Femur (tissue), 1 donor: ENCODE data around the gene BMP2K.
"Not testable (repeated sequence)": the region's sequence is repeated elsewhere in the genome, so short reads cannot be mapped to it uniquely, and the experiment has no call there.

ENCODE experiments used
- DNase-seq: peaks from one replicate; pipeline ENCODE4 v3.0.0-alpha.2; 2017

The BMP2K gene

GRCh38 chr4:78796526-78796925 lies 20.4 kb downstream of the BMP2K start:
- DNase-seq = no peak

- no peak for DNase-seq
Observed at GRCh38 chr4:78797777-78798284, 21.7 kb downstream of the BMP2K start.

- DNase-seq = no peak
Observed at GRCh38 chr4:78799551-78800495, 23.7 kb downstream of the BMP2K start.

DNA sequence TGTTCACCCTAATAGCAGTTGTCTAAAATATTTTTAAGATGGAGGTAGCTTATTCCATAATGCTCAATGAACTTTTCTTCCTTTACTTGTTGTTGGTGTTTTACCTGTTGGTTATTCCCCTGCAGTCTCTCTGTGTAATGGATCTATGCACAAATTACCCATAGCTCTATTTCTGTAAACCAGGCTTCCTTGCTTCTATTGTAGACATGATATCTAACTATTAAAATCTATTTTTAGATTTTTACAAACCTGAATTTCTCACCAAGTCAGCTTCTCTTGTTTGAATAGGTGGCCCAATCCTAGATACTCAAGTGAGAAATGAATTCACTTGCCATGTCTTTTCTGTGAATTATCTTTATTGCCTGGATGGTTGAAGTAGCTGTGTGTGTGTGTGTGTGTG lies 24.8 kb downstream of the BMP2K start:
- DNase-seq = no peak

GRCh38 chr4:78803983-78804382 lies 27.8 kb downstream of the BMP2K start:
- no peak for DNase-seq

DNA sequence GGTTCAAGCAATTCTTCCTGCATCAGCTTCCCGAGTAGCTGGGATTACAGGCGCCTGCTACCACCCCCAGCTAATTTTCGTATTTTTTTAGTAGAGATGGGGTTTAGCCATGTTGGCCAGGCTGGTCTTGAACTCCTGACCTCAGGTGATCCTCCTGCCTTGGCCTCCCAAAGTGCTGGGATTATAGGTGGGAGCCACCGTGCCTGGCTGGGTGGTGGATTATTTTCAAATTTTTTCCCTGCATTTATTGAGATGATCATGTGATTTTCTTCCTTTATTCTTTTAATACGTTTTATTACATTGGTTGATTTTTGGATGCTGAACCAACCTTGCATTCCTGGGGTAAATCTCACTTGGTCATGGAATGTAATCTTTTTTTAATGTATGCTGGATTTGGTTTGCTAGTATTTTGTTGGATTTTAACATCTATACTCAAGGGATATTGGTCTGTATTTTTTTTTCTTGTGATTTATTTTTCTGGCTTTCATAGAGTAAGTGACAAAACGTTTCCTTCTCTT lies 30.9 kb downstream of the BMP2K start:
- DNase-seq = no peak

GRCh38 chr4:78809295-78809694 lies 33.1 kb downstream of the BMP2K start:
- no peak for DNase-seq

- DNase-seq = no peak
Observed at GRCh38 chr4:78809928-78810835, 34.0 kb downstream of the BMP2K start.

GRCh38 chr4:78811034-78811433 lies 34.9 kb downstream of the BMP2K start:
- no peak for DNase-seq

GRCh38 chr4:78818530-78819079 lies 42.5 kb downstream of the BMP2K start:
- no peak for DNase-seq

DNA sequence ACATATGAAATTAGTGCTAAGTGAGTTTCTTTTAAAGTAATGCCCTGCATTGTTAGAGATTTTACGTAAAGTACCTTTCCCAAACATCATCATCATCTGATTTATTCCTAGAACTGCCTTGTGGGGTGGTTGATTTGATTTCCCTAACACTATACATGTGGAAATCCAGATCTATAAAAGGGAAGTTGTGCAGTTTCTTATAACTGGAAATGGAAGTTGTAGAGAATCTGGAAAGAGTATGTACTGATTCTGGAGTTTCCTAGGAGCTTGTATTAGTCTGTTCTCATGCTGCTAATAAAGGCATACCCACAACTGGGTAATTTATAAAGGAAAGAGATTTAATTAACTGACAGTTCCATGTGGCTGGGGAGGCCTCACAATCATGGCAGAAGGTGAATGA lies 47.9 kb downstream of the BMP2K start:
- DNase-seq = no peak

- DNase-seq = no peak
Observed at GRCh38 chr4:78827191-78827590, 51.0 kb downstream of the BMP2K start.

DNA sequence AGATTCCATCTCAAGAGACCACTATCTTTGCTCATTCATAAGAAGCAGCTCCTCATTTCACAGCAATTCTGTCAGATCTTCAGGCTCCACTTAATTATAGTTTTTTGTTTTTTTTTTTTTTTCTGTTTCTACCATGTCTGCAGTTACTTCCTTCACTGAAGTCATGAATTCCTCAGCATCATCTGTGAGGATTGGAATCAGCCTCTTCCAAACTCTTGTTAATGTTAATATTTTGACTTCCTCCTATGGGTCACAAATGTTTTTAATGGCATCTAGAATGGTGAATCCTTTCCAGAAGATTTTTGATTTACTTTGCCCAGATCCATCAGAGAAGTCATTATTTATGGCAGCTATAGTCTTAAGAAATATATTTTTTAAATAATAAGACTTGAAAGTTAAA lies 53.1 kb downstream of the BMP2K start:
- no peak for DNase-seq

DNA sequence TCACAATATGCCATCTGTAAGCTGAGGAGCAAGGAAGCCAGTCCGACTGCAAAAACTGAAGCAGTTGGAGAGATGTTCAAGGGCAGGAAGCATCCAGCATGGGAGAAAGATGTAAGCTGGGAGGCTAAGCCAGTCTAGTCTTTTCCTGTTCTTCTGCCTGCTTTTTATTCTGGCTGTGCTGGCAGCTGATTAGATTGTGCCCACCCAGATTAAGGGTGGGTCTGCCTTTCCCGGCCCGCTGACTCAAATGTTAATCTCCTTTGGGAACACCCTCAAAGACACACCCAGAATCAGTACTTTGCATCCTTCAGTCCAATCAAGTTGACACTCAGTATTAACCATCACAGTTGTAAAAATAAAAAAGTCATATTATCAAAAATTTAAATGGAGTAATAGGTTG lies 63.5 kb downstream of the BMP2K start:
- not testable (repeated sequence) for DNase-seq

GRCh38 chr4:78840286-78840685 lies 64.1 kb downstream of the BMP2K start:
- not testable (repeated sequence) for DNase-seq

- DNase-seq = no peak
Observed at GRCh38 chr4:78845472-78845871, 69.3 kb downstream of the BMP2K start.

GRCh38 chr4:78846258-78846657 lies 70.1 kb downstream of the BMP2K start:
- DNase-seq = no peak

DNA sequence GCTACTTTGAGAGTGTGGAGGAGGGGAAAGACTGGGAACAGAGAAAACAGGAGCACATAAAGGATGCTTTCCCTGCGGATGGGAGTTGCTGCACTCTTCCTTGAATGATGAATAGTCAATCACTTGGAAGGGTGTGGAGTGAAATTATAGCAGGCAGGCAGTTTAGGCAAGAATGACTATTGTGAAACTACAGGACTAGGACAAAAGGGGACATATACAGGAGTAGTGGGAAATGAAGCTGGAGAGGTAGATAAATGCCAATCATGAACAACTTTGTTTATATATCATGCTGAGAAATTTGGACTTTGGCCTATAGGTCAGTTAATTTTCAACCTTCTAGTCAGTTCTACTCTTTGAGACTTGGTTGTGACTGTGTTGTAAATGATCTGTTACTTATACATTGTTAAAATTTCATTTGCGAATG lies 86.2 kb downstream of the BMP2K start:
- no peak for DNase-seq

DNA sequence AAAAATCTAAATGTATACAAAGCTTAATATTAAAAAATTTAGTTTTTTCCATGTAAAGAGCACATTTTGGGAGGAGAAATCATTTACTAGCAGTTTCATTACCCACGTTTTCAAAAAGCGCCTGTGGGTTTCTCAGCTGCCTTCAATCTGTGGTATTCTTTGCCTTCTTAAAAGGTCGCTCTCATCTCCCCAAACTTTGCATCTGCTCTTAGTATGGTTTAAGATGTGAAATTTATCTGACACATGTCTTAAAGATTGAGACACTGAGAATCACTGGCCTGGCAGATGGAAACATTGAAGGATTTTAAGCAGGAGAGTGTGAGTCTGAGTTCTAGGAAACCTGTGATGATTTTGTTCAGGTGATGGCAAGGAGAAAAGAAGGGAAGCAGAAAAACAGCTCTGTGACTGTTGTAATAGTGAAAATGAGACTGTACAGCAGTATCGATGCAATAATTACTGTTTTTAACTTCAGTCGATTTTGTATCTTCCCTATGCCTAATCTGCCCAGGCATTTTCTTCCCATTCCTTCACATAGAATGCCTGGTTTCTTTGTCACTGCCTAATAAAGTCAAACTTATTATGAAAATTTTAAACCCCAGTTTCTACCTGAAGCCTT lies 87.2 kb downstream of the BMP2K start:
- no peak for DNase-seq

DNA sequence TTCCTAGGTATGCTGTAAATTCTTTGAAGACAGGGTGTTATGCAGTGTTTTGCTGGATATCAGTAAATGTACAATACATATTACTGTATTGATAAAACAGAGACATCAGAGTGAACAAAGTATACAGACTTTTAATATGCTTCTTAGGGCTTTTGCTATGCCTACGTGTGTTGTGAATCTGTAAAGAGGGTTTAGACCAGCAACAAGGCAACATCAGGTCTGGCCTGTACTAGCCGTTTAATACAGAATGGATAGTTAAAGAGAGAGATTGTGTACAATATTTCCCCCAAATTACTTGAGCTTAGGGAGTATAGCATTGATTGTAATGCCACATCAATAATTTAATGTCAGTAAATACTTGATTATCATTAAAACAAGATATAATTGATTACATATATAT lies 87.8 kb downstream of the BMP2K start:
- no peak for DNase-seq

DNA sequence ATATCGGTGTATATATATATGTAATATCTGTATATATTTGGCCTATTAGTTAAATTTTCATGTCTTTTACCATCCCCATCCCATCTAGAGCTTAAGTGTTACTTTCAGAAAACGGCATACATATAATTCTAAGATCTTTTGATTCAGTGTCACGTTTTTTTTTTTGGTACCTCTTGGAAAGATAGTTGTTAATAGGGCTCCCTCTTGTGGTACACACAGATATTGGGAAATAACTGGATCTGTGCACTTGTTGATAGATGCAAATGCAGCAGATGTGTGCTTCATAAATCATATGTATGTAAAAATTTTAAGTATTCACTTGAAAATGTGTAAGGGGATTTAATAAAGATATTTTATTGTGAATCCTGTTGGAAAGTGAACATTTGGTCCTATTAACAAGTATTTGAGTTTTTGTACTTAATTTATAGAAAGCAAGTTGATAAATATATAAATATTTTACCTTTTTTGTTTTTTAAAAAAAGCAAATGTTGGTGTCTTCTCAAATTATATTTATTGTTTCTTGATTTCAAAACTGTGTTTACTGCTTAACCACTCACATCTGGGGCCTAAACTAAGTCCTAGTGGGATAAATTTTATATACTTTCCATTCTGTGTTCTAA lies 88.4 kb downstream of the BMP2K start:
- no peak for DNase-seq

DNA sequence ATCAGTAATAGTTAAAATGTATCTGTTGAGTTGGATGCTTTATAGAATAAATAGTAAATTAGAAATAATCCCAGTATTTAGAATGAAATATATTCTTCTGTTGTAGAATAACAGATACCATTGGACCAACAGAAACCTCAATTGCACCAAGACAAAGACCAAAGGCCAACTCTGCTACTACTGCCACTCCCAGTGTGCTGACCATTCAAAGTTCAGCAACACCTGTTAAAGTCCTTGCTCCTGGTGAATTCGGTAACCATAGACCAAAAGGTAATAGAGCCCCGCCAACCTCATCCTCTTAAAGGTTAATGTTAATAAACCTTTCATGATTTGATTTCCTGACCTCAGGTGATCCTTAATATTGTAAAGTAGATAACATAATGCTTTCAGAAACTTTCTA lies 89.3 kb downstream of the BMP2K start:
- no peak for DNase-seq
